Activated naive CD8-positive, alpha-beta T cell (primary cell): Measurements from ENCODE around the gene PCDHGC3.
A peak's percentile ranks its signal among the peaks of the same experiment; 100 is the strongest.

Experiments used
- H3K27ac Mint-ChIP-seq: one replicate; pipeline ENCODE4 v1.8.0; 2021; ENCODE audit warnings: mixed read lengths
- H3K27me3 Mint-ChIP-seq: one replicate; pipeline ENCODE4 v1.8.0; 2021; ENCODE audit warnings: mixed read lengths
- H3K36me3 Mint-ChIP-seq: one replicate; pipeline ENCODE4 v1.8.0; 2021; ENCODE audit warnings: mixed read lengths
- H3K4me1 Mint-ChIP-seq: one replicate; pipeline ENCODE4 v1.8.0; 2021; ENCODE audit warnings: low read depth, mixed read lengths
- H3K4me3 Mint-ChIP-seq: one replicate; pipeline ENCODE4 v1.8.0; 2021; ENCODE audit warnings: mild to moderate bottlenecking, mixed read lengths
- H3K9me3 Mint-ChIP-seq: one replicate; pipeline ENCODE4 v1.8.0; 2021; ENCODE audit warnings: low read depth, mixed read lengths

PCDHGC3 gene

GRCh38 chr5:141519605-141520565 is 44.1 kb downstream of the PCDHGC3 start:
- peaks cover 9% of the 10 kb centered on the region for H3K36me3 Mint-ChIP-seq
- no peaks in the 10 kb centered on the region for H3K9me3 Mint-ChIP-seq
- no peaks in the 10 kb centered on the region for H3K27me3 Mint-ChIP-seq
- H3K4me1 Mint-ChIP-seq, result peaks cover 27% of the 10 kb centered on the region
- H3K4me3 Mint-ChIP-seq, result no peak overlapping the region
- peak overlapping the region; percentile 46 for H3K27ac Mint-ChIP-seq

- Mint-ChIP-seq H3K4me1 (peaks cover 33% of the 10 kb centered on the region), H3K27me3 (no peaks in the 10 kb centered on the region), H3K36me3 (peaks cover 9% of the 10 kb centered on the region), H3K4me3 (no peak overlapping the region), H3K9me3 (no peaks in the 10 kb centered on the region), H3K27ac (peak overlapping the region; percentile 36)
Observed at GRCh38 chr5:141521244-141521781, 45.5 kb downstream of the PCDHGC3 start.

DNA sequence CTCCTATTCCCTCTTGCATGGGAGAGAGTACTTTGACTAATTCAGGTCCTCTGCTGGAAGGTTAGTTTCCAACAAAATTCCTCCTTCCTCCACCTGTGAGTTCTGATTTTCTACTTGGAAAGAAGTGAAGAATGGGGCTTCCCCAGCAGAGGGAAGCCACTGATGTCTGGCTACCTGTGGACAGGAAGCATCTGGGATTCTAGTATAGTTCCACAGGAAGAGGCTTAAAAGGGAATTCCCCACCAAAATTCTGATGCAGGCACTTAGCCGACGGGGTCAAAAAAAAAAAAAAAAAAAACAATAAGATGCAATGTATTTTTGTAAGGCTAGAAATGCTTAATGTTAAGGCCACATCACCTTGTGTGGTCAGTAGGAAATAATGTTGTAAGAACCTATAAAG is 46.5 kb downstream of the PCDHGC3 start:
- peaks cover 7% of the 10 kb centered on the region for H3K36me3 Mint-ChIP-seq
- no peaks in the 10 kb centered on the region for H3K9me3 Mint-ChIP-seq
- H3K4me3 Mint-ChIP-seq, result no peak overlapping the region
- no peaks in the 10 kb centered on the region for H3K27me3 Mint-ChIP-seq
- H3K4me1 Mint-ChIP-seq, result peaks cover 33% of the 10 kb centered on the region
- H3K27ac Mint-ChIP-seq, result peak overlapping the region; percentile 16

- Mint-ChIP-seq H3K4me3 (no peak overlapping the region), H3K27me3 (no peaks in the 10 kb centered on the region), H3K9me3 (no peaks in the 10 kb centered on the region), H3K27ac (no peak overlapping the region), H3K4me1 (peaks cover 33% of the 10 kb centered on the region), H3K36me3 (peaks cover 7% of the 10 kb centered on the region)
Observed at GRCh38 chr5:141523991-141524390, 48.2 kb downstream of the PCDHGC3 start.

GRCh38 chr5:141524604-141525597 is 49.1 kb downstream of the PCDHGC3 start:
- Mint-ChIP-seq H3K4me3 (no peak overlapping the region), H3K36me3 (peaks cover 7% of the 10 kb centered on the region), H3K4me1 (peaks cover 32% of the 10 kb centered on the region)

DNA sequence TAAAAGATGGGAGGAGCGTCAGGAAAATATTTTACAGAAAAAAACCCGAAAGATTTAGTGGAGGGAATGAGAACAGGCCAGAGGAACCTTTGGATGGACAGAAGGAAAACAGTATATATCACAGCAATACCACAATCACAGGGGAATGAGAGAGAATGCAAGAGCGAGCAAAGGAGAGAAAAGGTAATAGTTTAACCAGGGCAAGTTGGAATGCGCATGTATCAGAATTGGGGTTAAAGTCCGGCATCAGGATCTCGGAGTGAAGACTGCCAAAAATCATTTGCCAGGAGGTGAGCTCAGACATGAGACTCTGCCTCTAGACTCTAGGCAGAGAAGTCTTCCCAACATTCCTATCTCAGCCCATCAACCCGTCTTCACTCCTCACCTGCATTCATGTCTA is 49.9 kb downstream of the PCDHGC3 start:
- peak overlapping the region; percentile 61 for H3K27ac Mint-ChIP-seq
- H3K4me1 Mint-ChIP-seq, result peaks cover 30% of the 10 kb centered on the region
- peaks cover 7% of the 10 kb centered on the region for H3K36me3 Mint-ChIP-seq
- H3K9me3 Mint-ChIP-seq, result no peaks in the 10 kb centered on the region
- H3K27me3 Mint-ChIP-seq, result no peaks in the 10 kb centered on the region
- no peak overlapping the region for H3K4me3 Mint-ChIP-seq

More at GRCh38 chr5:141524604-141525597, 49.1 kb downstream of the PCDHGC3 start:
- peak overlapping the region; percentile 61 for H3K27ac Mint-ChIP-seq
- no peaks in the 10 kb centered on the region for H3K9me3 Mint-ChIP-seq
- H3K27me3 Mint-ChIP-seq, result no peaks in the 10 kb centered on the region

DNA sequence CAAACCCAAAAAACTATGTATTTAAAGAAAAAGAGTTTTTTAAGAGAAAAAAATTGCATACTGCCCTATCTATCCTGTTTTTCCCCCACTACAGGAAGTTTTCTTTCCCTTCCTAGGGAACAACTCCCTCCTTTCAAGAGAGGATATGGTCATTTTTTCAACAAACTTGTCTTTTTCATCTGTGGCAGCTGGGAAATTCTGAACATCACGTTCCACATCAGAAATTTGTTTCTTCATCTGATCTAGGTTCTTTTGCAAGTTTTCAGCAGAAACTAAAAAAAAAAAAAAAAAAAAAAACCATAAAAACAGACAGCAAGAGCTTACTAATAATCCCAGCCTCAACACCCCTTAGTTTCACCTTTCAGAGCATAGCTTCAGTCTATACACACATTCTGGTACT is 51.7 kb downstream of the PCDHGC3 start:
- no peaks in the 10 kb centered on the region for H3K27me3 Mint-ChIP-seq
- H3K27ac Mint-ChIP-seq, result no peak overlapping the region
- H3K36me3 Mint-ChIP-seq, result peaks cover 4% of the 10 kb centered on the region
- peaks cover 18% of the 10 kb centered on the region for H3K4me1 Mint-ChIP-seq
- H3K4me3 Mint-ChIP-seq, result no peak overlapping the region
- H3K9me3 Mint-ChIP-seq, result no peaks in the 10 kb centered on the region
